HEK293T (cell line): Measurements from ENCODE around the gene FLT3.

ENCODE experiments used
- CTCF ChIA-PET: fragments of 350-600 bp; formaldehyde crosslinking; extraction: SDS; loops from one replicate; lab custom pipeline; 2021; ENCODE audit warnings: antibody characterized with exemption, inconsistent platforms; lab: Yijun Ruan, JAX
- POLR2A ChIA-PET: fragments of 350-600 bp; formaldehyde crosslinking; extraction: SDS; loops from one replicate; lab custom pipeline; 2020; ENCODE audit warnings: antibody characterized with exemption, inconsistent platforms; lab: Yijun Ruan, JAX
- DNase-seq: peaks from one replicate; pipeline ENCODE4 v3.0.0; 2012; ENCODE audit warnings: mixed read lengths; ENCODE audit errors: extremely low spot score
- ARNT ChIP-seq: fragments of 450-650 bp; IDR thresholded peaks from 2 replicates; pipeline ENCODE4 v1.6.1; 2017; ENCODE audit warnings: mild to moderate bottlenecking
- BHLHE40 ChIP-seq: fragments of 450-650 bp; IDR thresholded peaks from 2 replicates; pipeline ENCODE4 v1.6.1; 2016; ENCODE audit warnings: mild to moderate bottlenecking, moderate library complexity, borderline replicate concordance
- CTBP1 ChIP-seq: fragments of 450-650 bp; IDR thresholded peaks from 2 replicates; pipeline ENCODE4 v1.6.1; 2016; ENCODE audit warnings: borderline replicate concordance
- ELF4 ChIP-seq: fragments of 450-650 bp; IDR thresholded peaks from 2 replicates; pipeline ENCODE4 v1.6.1; 2017; ENCODE audit warnings: antibody characterized with exemption
- FOXA1 ChIP-seq: fragments of 450-650 bp; IDR thresholded peaks from 2 replicates; pipeline ENCODE4 v1.6.1; 2016; ENCODE audit warnings: mild to moderate bottlenecking
- FOXK2 ChIP-seq: fragments of 450-650 bp; IDR thresholded peaks from 2 replicates; pipeline ENCODE4 v1.6.1; 2016; ENCODE audit warnings: mild to moderate bottlenecking
- FOXM1 ChIP-seq: fragments of 450-650 bp; IDR thresholded peaks from 2 replicates; pipeline ENCODE4 v1.6.1; 2017; ENCODE audit warnings: mild to moderate bottlenecking, borderline replicate concordance
- HDGF ChIP-seq: fragments of 450-650 bp; IDR thresholded peaks from 2 replicates; pipeline ENCODE4 v1.6.1; 2017; ENCODE audit warnings: antibody characterized with exemption, borderline replicate concordance
- L3MBTL2 ChIP-seq: fragments of 450-650 bp; conservative IDR thresholded peaks from 2 replicates; pipeline ENCODE4 v1.6.1; 2016; ENCODE audit warnings: mild to moderate bottlenecking
- LEF1 ChIP-seq: fragments of 450-650 bp; IDR thresholded peaks from 2 replicates; pipeline ENCODE4 v1.6.1; 2017; ENCODE audit warnings: mild to moderate bottlenecking, borderline replicate concordance
- NFRKB ChIP-seq: fragments of 450-650 bp; IDR thresholded peaks from 2 replicates; pipeline ENCODE4 v1.6.1; 2016; ENCODE audit warnings: mild to moderate bottlenecking, moderate library complexity
- SP1 ChIP-seq: fragments of 450-650 bp; IDR thresholded peaks from 2 replicates; pipeline ENCODE4 v1.6.1; 2017
- SUZ12 ChIP-seq: fragments of 450-650 bp; IDR thresholded peaks from 2 replicates; pipeline ENCODE4 v1.6.1; 2016; ENCODE audit warnings: mild to moderate bottlenecking
- TARDBP ChIP-seq: fragments of 450-650 bp; IDR thresholded peaks from 2 replicates; pipeline ENCODE4 v1.6.1; 2016
- ZNF384 ChIP-seq: fragments of 450-650 bp; IDR thresholded peaks from 2 replicates; pipeline ENCODE4 v1.6.1; 2016
- TF ChIP-seq, protein P1 (sequence below): fragments of 450-650 bp; IDR thresholded peaks from 2 replicates; pipeline ENCODE4 v1.6.1; 2016

The FLT3 gene

DNA sequence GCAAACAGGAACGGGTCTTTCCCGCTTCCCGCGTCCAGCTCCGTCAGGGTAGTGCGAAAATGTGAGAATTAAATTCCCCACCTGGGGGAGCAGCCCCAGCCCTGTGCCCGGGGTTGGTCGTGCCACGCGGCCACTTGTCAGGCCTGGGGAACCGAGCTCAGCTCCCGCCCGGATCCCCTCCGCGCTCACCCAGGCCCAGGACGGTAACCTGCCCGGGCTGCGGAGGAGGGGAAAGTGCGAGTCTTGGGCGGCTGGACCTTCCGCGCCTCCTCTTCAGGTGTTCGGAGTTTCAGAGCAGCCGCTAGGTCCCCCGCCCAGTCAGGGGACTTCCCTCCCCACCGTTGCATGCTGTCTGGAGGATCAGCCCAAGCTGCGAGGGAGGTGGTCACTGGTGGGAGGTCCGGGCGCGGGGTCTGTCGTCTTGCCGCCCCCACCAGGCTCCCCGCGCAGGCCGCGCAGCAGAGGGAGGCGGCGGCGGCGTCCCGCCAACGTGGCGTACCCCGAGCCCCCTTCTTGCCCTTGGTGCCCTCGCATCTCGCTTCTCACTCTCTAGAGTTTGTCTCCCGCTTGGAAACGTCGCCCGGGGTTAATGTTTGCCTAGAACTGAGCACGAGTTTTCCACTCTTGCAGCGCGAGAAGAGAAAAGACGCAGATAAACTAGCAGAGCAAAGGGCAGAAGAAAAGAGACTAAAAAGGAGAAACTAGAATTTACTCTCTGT lies 119.9 kb downstream of the FLT3 start:
- TF ChIP-seq ZNF384: no peak
- no peak for TF ChIP-seq FOXA1
- no peak for TF ChIP-seq LEF1
- no peak for TF ChIP-seq BHLHE40
- TF ChIP-seq CTBP1: no peak
- TF ChIP-seq TARDBP: no peak
- TF ChIP-seq NFRKB: no peak
- no peak for TF ChIP-seq HDGF
- ChIA-PET POLR2A (no interaction called here), CTCF (no interaction called here)
- DNase-seq: no peak

DNA sequence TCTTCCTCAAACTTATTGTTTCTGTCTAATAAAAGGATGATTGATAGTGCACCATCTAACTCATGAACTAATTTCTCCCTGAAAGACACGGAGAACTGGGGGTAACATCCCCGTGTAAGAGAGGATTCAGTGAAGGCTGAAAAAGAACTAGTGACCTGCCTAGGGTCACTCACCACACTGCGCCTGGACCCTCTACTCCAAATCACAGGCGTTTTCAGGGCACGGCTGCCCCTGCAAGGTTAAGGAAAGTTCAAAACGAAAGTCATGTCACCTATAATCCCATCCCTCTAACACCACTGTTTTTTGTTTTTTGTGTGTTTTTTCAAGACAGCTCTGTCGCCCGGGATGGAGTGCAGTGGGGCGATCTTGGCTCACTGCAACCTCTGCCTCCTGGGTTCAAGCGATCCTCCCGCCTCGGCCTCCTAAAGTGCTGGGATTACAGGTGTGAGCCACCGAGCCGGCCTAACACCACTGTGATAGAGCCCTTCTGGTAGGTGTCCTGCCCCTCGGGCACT lies 120.6 kb downstream of the FLT3 start:
- TF ChIP-seq, protein P1, sequence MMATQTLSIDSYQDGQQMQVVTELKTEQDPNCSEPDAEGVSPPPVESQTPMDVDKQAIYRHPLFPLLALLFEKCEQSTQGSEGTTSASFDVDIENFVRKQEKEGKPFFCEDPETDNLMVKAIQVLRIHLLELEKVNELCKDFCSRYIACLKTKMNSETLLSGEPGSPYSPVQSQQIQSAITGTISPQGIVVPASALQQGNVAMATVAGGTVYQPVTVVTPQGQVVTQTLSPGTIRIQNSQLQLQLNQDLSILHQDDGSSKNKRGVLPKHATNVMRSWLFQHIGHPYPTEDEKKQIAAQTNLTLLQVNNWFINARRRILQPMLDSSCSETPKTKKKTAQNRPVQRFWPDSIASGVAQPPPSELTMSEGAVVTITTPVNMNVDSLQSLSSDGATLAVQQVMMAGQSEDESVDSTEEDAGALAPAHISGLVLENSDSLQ: peak; percentile 13; the same call in 1 of the 2 replicates
- TF ChIP-seq ZNF384: no peak
- no peak for DNase-seq
- ChIA-PET CTCF (no interaction called here), POLR2A (no interaction called here)

DNA sequence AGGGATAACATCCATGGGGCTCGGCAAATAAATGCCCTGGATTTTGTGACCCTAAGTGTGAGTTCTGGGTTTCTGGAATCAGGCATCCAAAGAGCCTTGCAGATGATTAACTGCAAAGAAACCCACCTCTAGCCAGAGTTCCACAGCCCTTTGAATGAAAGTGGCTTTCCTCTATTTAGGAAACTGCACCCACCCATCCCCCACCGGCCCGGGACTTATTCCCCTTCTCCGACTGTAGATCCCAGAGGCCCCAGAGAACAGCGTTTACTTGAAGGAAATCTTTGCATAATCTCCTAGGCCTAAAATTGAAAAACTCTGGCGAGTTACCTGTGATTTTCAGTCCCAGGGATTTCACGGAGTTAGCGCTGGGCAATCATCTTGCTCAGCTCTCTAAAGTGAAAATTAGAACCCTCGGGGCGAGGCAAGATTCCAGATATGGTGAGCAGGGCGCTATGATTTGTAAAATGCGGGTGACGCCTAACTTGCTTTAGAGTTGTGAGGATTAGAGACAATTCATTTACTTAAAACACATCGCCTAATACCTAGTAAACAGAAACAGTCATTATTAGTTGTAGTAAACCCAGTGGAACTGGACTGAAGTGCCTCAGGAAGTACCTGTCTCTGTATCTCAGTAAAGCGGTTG lies 121.3 kb downstream of the FLT3 start:
- CTCF ChIA-PET: interaction anchor here (1.1 kb wide), 1 partner anchor 604 kb away, joined by 3 read pairs; no protein-coding TSS in a partner anchor
- no peak for DNase-seq
- no peak for TF ChIP-seq SP1
- no peak for TF ChIP-seq BHLHE40
- TF ChIP-seq TARDBP: no peak
- no peak for TF ChIP-seq FOXM1
- TF ChIP-seq FOXK2: no peak
- TF ChIP-seq, protein P1: no peak
- TF ChIP-seq FOXA1: no peak
- POLR2A ChIA-PET: interaction anchor here (0.6 kb wide), 1 partner anchor 10 kb away, joined by 4 read pairs; the partner anchor contains the start of gene CDX2

DNA sequence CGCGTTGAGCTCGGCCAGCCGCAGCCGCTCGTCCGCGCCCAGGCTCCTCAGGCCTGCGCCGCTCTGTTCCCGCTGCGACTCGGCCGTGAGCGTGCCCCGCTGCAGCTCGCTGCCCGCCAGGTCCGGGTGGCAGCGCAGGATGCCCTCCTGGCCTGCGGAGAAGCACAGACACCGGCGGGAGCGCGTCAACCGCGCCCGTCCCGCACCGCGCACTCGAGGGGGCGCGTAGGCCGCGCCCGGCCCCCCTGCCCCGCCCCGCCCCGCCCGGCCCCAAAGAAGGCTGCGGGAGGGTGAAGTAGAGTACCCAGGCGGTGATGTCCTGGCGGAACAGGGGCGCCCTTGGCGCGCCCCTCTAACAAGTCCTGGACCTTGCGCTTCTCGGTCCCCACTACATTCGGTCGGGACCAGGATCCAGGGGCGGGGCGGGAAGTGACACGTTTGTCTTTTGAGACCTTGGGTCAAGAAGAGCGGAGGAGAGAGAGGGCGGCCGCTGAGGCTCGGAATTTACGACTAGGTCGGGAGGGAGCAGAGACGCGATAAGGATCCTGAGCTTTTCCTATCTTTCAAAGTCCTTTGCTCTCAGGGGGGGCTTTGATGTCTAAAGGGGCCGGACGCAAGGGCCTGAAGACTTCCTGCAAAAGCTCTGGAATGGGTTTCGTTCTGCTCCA lies 121.9 kb downstream of the FLT3 start:
- ChIA-PET CTCF (interaction anchor here (1.1 kb wide), 1 partner anchor 603 kb away, joined by 3 read pairs; no protein-coding TSS in a partner anchor), POLR2A (interaction anchor here (0.6 to 1.4 kb wide), 2 partner anchors 10 kb away, joined by 4 to 5 read pairs; partner anchors contain the start of gene CDX2)
- TF ChIP-seq BHLHE40: no peak
- no peak for TF ChIP-seq ELF4
- TF ChIP-seq SP1: no peak
- peak; percentile 18 for DNase-seq

DNA sequence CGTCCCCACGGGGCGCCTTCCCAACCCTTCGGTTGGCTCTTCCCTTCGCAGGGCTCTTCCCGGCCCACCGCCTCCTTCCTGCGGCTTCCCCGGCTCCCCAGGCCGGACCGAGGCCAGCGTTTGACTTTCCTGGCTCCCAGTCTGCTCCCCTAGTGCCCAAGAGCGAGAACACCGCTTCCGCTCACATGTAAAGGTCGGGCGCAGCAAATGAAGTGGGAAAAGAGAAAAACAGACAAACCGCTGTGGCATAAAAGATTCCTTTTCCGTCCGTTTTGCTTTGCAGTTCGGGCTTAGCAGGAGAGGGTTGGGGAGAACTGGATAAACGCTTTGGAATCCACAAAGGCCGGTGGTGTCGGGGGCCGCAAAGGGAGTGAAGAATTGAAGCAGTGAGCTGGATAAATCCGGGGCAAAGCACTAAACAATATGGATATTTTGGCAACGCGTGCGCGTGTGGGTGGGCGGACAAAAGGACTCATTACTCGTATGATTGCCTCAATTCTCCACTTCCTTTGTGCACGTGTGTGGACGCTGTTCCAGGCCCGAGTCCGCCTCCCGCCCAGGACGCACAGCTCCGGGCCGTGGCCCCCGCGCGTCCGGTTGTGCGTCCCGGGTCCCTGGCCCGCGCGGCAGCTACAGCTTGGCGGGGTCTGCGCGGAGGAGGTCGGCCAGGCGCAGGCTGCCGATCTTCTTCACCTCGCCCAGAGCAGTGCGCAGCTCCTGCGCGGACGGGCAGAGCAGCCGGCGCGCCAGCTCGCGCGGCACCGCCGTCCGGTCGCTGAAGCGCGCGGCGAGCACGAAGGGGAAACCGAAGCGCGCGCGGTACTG lies 122.7 kb downstream of the FLT3 start:
- no peak for DNase-seq
- ChIA-PET CTCF (interaction anchor here (0.6 to 0.8 kb wide), 2 partner anchors 24 to 151 kb away, joined by 4 read pairs; no protein-coding TSS in a partner anchor), POLR2A (interaction anchor here (1.4 kb wide), 1 partner anchor 9 kb away, joined by 5 read pairs; the partner anchor contains the start of gene CDX2)
- TF ChIP-seq TARDBP: no peak
- no peak for TF ChIP-seq FOXA1
- no peak for TF ChIP-seq ARNT
- no peak for TF ChIP-seq FOXK2
- no peak for TF ChIP-seq ELF4
- no peak for TF ChIP-seq NFRKB
- no peak for TF ChIP-seq SUZ12
- TF ChIP-seq ZNF384: no peak
- TF ChIP-seq L3MBTL2: no peak
- TF ChIP-seq BHLHE40: no peak

DNA sequence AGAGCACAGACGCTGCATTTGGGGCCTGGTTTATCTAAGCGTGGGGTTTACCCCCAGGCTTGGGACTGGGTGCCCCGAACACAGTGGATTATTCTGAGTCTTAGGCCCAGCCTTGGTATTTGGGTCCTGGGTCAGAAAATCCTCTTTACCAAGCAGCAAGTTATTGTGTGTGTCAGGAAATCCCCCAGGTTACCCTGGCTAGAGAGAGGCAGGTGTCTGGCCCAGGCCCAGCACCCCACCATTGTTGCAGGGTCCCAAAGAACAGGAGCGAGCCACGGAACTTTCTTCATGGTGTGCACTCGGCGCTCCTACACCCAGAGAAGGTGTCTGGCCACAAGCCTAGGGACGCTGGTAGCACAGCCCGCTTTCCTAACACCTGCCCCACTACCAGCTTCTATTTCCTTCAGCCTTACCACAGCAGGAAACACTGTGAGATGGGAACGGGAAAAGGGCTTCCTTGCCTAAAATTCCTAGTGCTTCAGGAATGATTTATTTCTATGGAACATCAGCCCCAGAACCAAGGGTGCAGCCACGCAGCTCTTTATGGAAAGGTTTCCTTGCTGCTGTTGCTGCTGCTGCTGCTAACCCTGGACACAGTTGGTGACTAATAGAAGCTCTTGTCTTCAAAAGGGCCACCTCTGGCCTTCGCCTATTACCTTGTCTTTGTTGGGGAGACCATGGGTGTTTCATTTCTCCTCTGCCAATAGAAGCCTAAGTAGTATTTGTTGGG lies 123.8 kb downstream of the FLT3 start:
- DNase-seq: no peak
- TF ChIP-seq BHLHE40: no peak
- no peak for TF ChIP-seq LEF1
- no peak for TF ChIP-seq CTBP1
- TF ChIP-seq SP1: no peak
- TF ChIP-seq HDGF: no peak
- TF ChIP-seq NFRKB: no peak
- no peak for TF ChIP-seq ZNF384
- TF ChIP-seq, protein P1: no peak
- POLR2A ChIA-PET: interaction anchor here (1.2 kb wide), 1 partner anchor 8 kb away, joined by 6 read pairs; the partner anchor contains the start of gene CDX2
- CTCF ChIA-PET: interaction anchor here (1.1 kb wide), 1 partner anchor 150 kb away, joined by 3 read pairs; no protein-coding TSS in a partner anchor
